SU-DHL-6 (cell line): ENCODE data around the gene HLA-DMB.

Experiments
- H2AFZ ChIP-seq: fragments of 200-600 bp; sonication (generic); 2 replicates; pipeline ENCODE4 v1.6.1; 2014; ENCODE audit warnings: low read depth, mild to moderate bottlenecking, moderate library complexity, mixed read lengths, antibody characterized with exemption, low read length; ENCODE audit not compliant: severe bottlenecking
- H3F3A ChIP-seq: fragments of 200-600 bp; shearing (Covaris generic); 2 replicates; pipeline ENCODE4 v1.6.0; 2016; ENCODE audit warnings: antibody characterized with exemption, mild to moderate bottlenecking; ENCODE audit not compliant: insufficient read depth
- H3K27ac ChIP-seq: fragments of 200-600 bp; sonication (generic); 2 replicates; pipeline ENCODE4 v1.5.1; 2016; ENCODE audit warnings: low read depth, mild to moderate bottlenecking, low read length, moderate library complexity, mixed read lengths
- H3K27me3 ChIP-seq: fragments of 200-600 bp; sonication (generic), shearing (Covaris generic); 2 replicates; pipeline ENCODE4 v1.6.0; 2014; ENCODE audit warnings: mild to moderate bottlenecking, low read length
- H3K36me3 ChIP-seq: fragments of 200-600 bp; sonication (generic); 2 replicates; pipeline ENCODE4 v1.6.1; 2014; ENCODE audit warnings: mild to moderate bottlenecking, low read length, mixed read lengths
- H3K4me2 ChIP-seq: fragments of 300-600, 200-600 bp; shearing (Covaris generic), sonication (generic); 2 replicates; pipeline ENCODE4 v1.6.0; 2014; ENCODE audit warnings: low read length, low read depth, mild to moderate bottlenecking; ENCODE audit not compliant: poor library complexity, severe bottlenecking
- H3K4me3 ChIP-seq: fragments of 200-600 bp; sonication (generic); 2 replicates; pipeline ENCODE4 v1.5.1; 2014; ENCODE audit warnings: antibody characterized with exemption, low read length, mild to moderate bottlenecking, mixed read lengths; ENCODE audit not compliant: insufficient read depth, poor library complexity, severe bottlenecking
- H3K79me2 ChIP-seq: fragments of 200-600 bp; sonication (generic); 2 replicates; pipeline ENCODE4 v1.6.1; 2014; ENCODE audit warnings: mild to moderate bottlenecking, low read length, moderate library complexity; ENCODE audit not compliant: insufficient read depth
- H3K9ac ChIP-seq: fragments of 200-600 bp; sonication (generic); 2 replicates; pipeline ENCODE4 v1.7.0; 2014; ENCODE audit warnings: mild to moderate bottlenecking, low read length
- H3K9me2 ChIP-seq: fragments of 200-600 bp; sonication (generic); replicated peaks from 2 replicates; pipeline ENCODE4 v1.6.1; 2014; ENCODE audit warnings: low read length; ENCODE audit not compliant: insufficient read depth
- H3K9me3 ChIP-seq: fragments of 200-600 bp; sonication (generic); 2 replicates; pipeline ENCODE4 v1.6.1; 2014; ENCODE audit warnings: low read length, mixed read lengths; ENCODE audit not compliant: insufficient read depth
- H4K20me1 ChIP-seq: fragments of 200-600 bp; sonication (generic); 2 replicates; pipeline ENCODE4 v1.6.1; 2014; ENCODE audit warnings: low read depth, mild to moderate bottlenecking, antibody characterized with exemption, low read length, moderate library complexity, mixed read lengths
- CTCF ChIP-seq: fragments of 200-600 bp; sonication (generic); IDR thresholded peaks from one replicate; pipeline ENCODE4 v1.5.1; 2017; ENCODE audit warnings: antibody characterized with exemption, mild to moderate bottlenecking, low read length, moderate library complexity; ENCODE audit not compliant: insufficient read depth, poor library complexity, severe bottlenecking
- EZH2phosphoT487 ChIP-seq: fragments of 200-600 bp; sonication (generic), shearing (Covaris generic); conservative IDR thresholded peaks from 2 replicates; pipeline ENCODE4 v1.6.1; 2018; ENCODE audit warnings: mild to moderate bottlenecking, antibody characterized with exemption, low read length, moderate library complexity, mixed read lengths

Gene HLA-DMB

GRCh38 chr6:32920715-32921114, 20.1 kb downstream of the HLA-DMB start:
- Histone ChIP-seq H3K36me3 (no peaks in the 10 kb centered on the region), H3K9ac (no peak overlapping the region), H2AFZ (no peak overlapping the region), H4K20me1 (no peaks in the 10 kb centered on the region), H3F3A (0 out of 2 replicates have a peak, but pooled peaks cover 3% of the 10 kb centered on the region), H3K27ac (no peak overlapping the region), H3K27me3 (no peaks in the 10 kb centered on the region), H3K9me3 (no peaks in the 10 kb centered on the region), H3K4me3 (no peak overlapping the region), H3K9me2 (no peaks in the 10 kb centered on the region), H3K4me2 (peak overlapping the region; percentile 24), H3K79me2 (no peaks in the 10 kb centered on the region)
- TF ChIP-seq EZH2phosphoT487 (no peak), CTCF (no peak)

GRCh38 chr6:32912951-32913350, 27.9 kb downstream of the HLA-DMB start:
- H3K27ac ChIP-seq = no peak overlapping the region
- no peaks in the 10 kb centered on the region for H3K36me3 ChIP-seq
- TF ChIP-seq CTCF (no peak), EZH2phosphoT487 (no peak)
- H3K9me2 ChIP-seq = no peaks in the 10 kb centered on the region
- no peak overlapping the region for H2AFZ ChIP-seq
- no peaks in the 10 kb centered on the region for H3K27me3 ChIP-seq
- no peak overlapping the region for H3K4me2 ChIP-seq
- no peaks in the 10 kb centered on the region for H4K20me1 ChIP-seq
- H3K79me2 ChIP-seq = no peaks in the 10 kb centered on the region
- no peak overlapping the region for H3K4me3 ChIP-seq
- H3K9me3 ChIP-seq = no peaks in the 10 kb centered on the region
- no peak overlapping the region for H3K9ac ChIP-seq
- 0 out of 2 replicates have a peak, but pooled peaks cover 4% of the 10 kb centered on the region for H3F3A ChIP-seq

- H3K9me2 ChIP-seq = no peaks in the 10 kb centered on the region
- 0 out of 2 replicates have a peak, but pooled peaks cover 4% of the 10 kb centered on the region for H3F3A ChIP-seq
- H3K9ac ChIP-seq = no peak overlapping the region
- no peaks in the 10 kb centered on the region for H3K9me3 ChIP-seq
- H3K4me3 ChIP-seq = no peak overlapping the region
- no peak overlapping the region for H2AFZ ChIP-seq
- no peaks in the 10 kb centered on the region for H3K36me3 ChIP-seq
- no peaks in the 10 kb centered on the region for H3K79me2 ChIP-seq
- no peaks in the 10 kb centered on the region for H3K27me3 ChIP-seq
- no peaks in the 10 kb centered on the region for H4K20me1 ChIP-seq
- TF ChIP-seq EZH2phosphoT487 (no peak), CTCF (no peak)
- H3K27ac ChIP-seq = no peak overlapping the region
- no peak overlapping the region for H3K4me2 ChIP-seq
These were observed 31.9 kb downstream of the HLA-DMB start for GRCh38 chr6:32908897-32909296.

- H3K9ac ChIP-seq = no peak overlapping the region
- no peaks in the 10 kb centered on the region for H3K9me2 ChIP-seq
- H4K20me1 ChIP-seq = no peaks in the 10 kb centered on the region
- H3K27ac ChIP-seq = no peak overlapping the region
- peaks cover 8% of the 10 kb centered on the region; the same call in 1 of the 2 replicates for H3F3A ChIP-seq
- no peaks in the 10 kb centered on the region for H3K79me2 ChIP-seq
- H3K4me2 ChIP-seq = no peak overlapping the region
- H3K36me3 ChIP-seq = 0 out of 2 replicates have a peak, but pooled peaks cover 3% of the 10 kb centered on the region
- no peaks in the 10 kb centered on the region for H3K9me3 ChIP-seq
- H3K27me3 ChIP-seq = no peaks in the 10 kb centered on the region
- H3K4me3 ChIP-seq = no peak overlapping the region
- no peak overlapping the region for H2AFZ ChIP-seq
- TF ChIP-seq EZH2phosphoT487 (no peak), CTCF (no peak)
These were observed 34.3 kb downstream of the HLA-DMB start for GRCh38 chr6:32906539-32906938.
